H1 (cell line): ENCODE data around the gene KCNT1. TPM values are rescaled to one million over a fixed set of nuclear protein-coding genes. Genes with fewer than 3 reads are reported as not detected.

Source experiments
- CTCF ChIA-PET: fragments of 300-600 bp; sonication (Branson Sonifier 250); formaldehyde crosslinking; loops from one replicate; lab custom pipeline; 2021; ENCODE audit not compliant: partially characterized antibody; lab: Charles Lee
- POLR2A ChIA-PET: fragments of 300-600 bp; sonication (Branson Sonifier 250); formaldehyde crosslinking; loops from one replicate; lab custom pipeline; 2021; ENCODE audit warnings: inconsistent platforms; ENCODE audit not compliant: partially characterized antibody; lab: Charles Lee
- DNase-seq, 2 experiments: peaks; one replicate each; pipeline versions ENCODE4 v3.0.0 to v3.0.0-alpha.2; 2010 to 2022; ENCODE audit warnings: low spot score in 2 of 2, low read depth in 1 of 2, mixed read lengths in 1 of 2
- FAIRE-seq: peaks from 2 replicates; lab custom pipeline; 2011; peaks lifted over from hg19 to GRCh38; lab: Jason Lieb, UNC
- H2AFZ ChIP-seq: 2 replicates; pipeline ENCODE4 v1.8.1; 2012; ENCODE audit warnings: low read length, inconsistent platforms
- H2AK5ac ChIP-seq: 2 replicates; pipeline ENCODE4 v1.6.1; 2013; ENCODE audit warnings: low read depth, low read length
- H2BK120ac ChIP-seq: replicated peaks from 2 replicates; pipeline ENCODE3; 2013; ENCODE audit warnings: low read depth, low read length, inconsistent platforms
- H2BK12ac ChIP-seq: 2 replicates; pipeline ENCODE4 v1.6.1; 2013; ENCODE audit warnings: low read depth, low read length
- H2BK15ac ChIP-seq: 2 replicates; pipeline ENCODE4 v1.6.1; 2013; ENCODE audit warnings: low read length
- H2BK20ac ChIP-seq: 2 replicates; pipeline ENCODE4 v1.6.1; 2013; ENCODE audit warnings: low read length
- H2BK5ac ChIP-seq: 2 replicates; pipeline ENCODE4 v1.6.1; 2013; ENCODE audit warnings: low read depth, low read length
- H3K14ac ChIP-seq: 2 replicates; pipeline ENCODE4 v1.6.1; 2013; ENCODE audit warnings: inconsistent platforms; ENCODE audit not compliant: insufficient read length
- H3K18ac ChIP-seq: 2 replicates; pipeline ENCODE4 v1.6.1; 2013; ENCODE audit warnings: low read length; ENCODE audit errors: extremely low read depth
- H3K23ac ChIP-seq: 2 replicates; pipeline ENCODE4 v1.6.1; 2013; ENCODE audit warnings: inconsistent platforms; ENCODE audit not compliant: insufficient read length
- H3K23me2 ChIP-seq: 2 replicates; pipeline ENCODE4 v1.6.1; 2013; ENCODE audit warnings: low read depth, low read length
- H3K27ac ChIP-seq: 2 replicates; pipeline ENCODE4 v1.6.1; 2011; ENCODE audit warnings: low read depth, low read length, inconsistent platforms
- H3K27me3 ChIP-seq, 4 experiments: replicated peaks in 1 of 4; 1 replicate in 1 of 4; 2 replicates in 3 of 4; pipeline versions ENCODE4 v1.6.1 to v1.8.1; 2011 to 2013; ENCODE audit warnings: low read length in 3 of 4, mild to moderate bottlenecking in 3 of 4, inconsistent platforms in 2 of 4, mixed read lengths in 2 of 4, moderate library complexity in 1 of 4; ENCODE audit not compliant: control insufficient read depth in 3 of 4, insufficient read depth in 3 of 4; ENCODE audit errors: extremely low read depth in 1 of 4
- H3K36me3 ChIP-seq, 4 experiments: 2 replicates each; pipeline versions ENCODE4 v1.6.1 to v1.8.1; 2011 to 2013; ENCODE audit warnings: mild to moderate bottlenecking in 4 of 4, low read length in 3 of 4, moderate library complexity in 2 of 4, control low read depth in 1 of 4, inconsistent platforms in 1 of 4; ENCODE audit not compliant: insufficient read depth in 4 of 4, control insufficient read depth in 2 of 4
- H3K4ac ChIP-seq: replicated peaks from 2 replicates; pipeline ENCODE3; 2013; ENCODE audit warnings: low read length, low read depth, mixed read lengths, inconsistent platforms; ENCODE audit not compliant: insufficient read length
- H3K4me1 ChIP-seq, 4 experiments: replicated peaks in 1 of 4; 1 replicate in 1 of 4; 2 replicates in 3 of 4; pipeline versions ENCODE4 v1.6.1 to v1.8.1; 2011 to 2013; ENCODE audit warnings: low read length in 3 of 4, inconsistent platforms in 2 of 4, mixed read lengths in 1 of 4; ENCODE audit not compliant: insufficient read depth in 4 of 4, control insufficient read depth in 3 of 4
- H3K4me2 ChIP-seq, 2 experiments: 2 replicates each; pipeline versions ENCODE4 v1.6.1 to v1.8.1; 2011 to 2013; ENCODE audit warnings: low read depth in 2 of 2, low read length in 2 of 2, control low read depth in 1 of 2, inconsistent platforms in 1 of 2, mild to moderate bottlenecking in 1 of 2; ENCODE audit not compliant: insufficient read depth in 1 of 2
- H3K4me3 ChIP-seq, 4 experiments: fragments of 200-600, 300-600 bp in 1 of 4; sonication (generic), shearing (Covaris generic), sonication (Bioruptor Twin) in 1 of 4; 2 replicates each; pipeline versions ENCODE4 v1.5.1 to v1.8.1; 2011 to 2016; ENCODE audit warnings: low read length in 4 of 4, low read depth in 3 of 4, control low read depth in 2 of 4, inconsistent platforms in 2 of 4, mild to moderate bottlenecking in 2 of 4, mixed read lengths in 1 of 4, moderate library complexity in 1 of 4; ENCODE audit not compliant: insufficient read depth in 2 of 4; ENCODE audit errors: extremely low read depth in 1 of 4
- H3K56ac ChIP-seq: replicated peaks from 2 replicates; pipeline ENCODE3; 2013; ENCODE audit warnings: low read depth, mild to moderate bottlenecking, mixed read lengths, low read length, inconsistent platforms; ENCODE audit not compliant: insufficient read length
- H3K79me1 ChIP-seq: 2 replicates; pipeline ENCODE4 v1.6.1; 2013; ENCODE audit warnings: low read depth, low read length, control low read depth
- H3K79me2 ChIP-seq, 2 experiments: 2 replicates each; pipeline versions ENCODE4 v1.6.1 to v1.8.1; 2012 to 2013; ENCODE audit warnings: low read length in 2 of 2, mild to moderate bottlenecking in 2 of 2, inconsistent platforms in 1 of 2; ENCODE audit not compliant: insufficient read depth in 2 of 2, control insufficient read depth in 1 of 2
- H3K9ac ChIP-seq, 4 experiments: replicated peaks in 1 of 4; 1 replicate in 1 of 4; 2 replicates in 3 of 4; pipeline versions ENCODE4 v1.6.1 to v1.8.1; 2011 to 2013; ENCODE audit warnings: low read depth in 3 of 4, low read length in 3 of 4, control low read depth in 2 of 4, mild to moderate bottlenecking in 2 of 4, moderate library complexity in 2 of 4, inconsistent platforms in 1 of 4; ENCODE audit errors: extremely low read depth in 1 of 4
- H3K9me3 ChIP-seq, 2 experiments: 2 replicates each; pipeline versions ENCODE4 v1.6.1 to v1.8.1; 2012 to 2013; ENCODE audit warnings: mild to moderate bottlenecking in 2 of 2, moderate library complexity in 2 of 2, control low read depth in 1 of 2, inconsistent platforms in 1 of 2, low read depth in 1 of 2, low read length in 1 of 2, mixed read lengths in 1 of 2; ENCODE audit not compliant: insufficient read depth in 2 of 2
- H4K20me1 ChIP-seq, 2 experiments: replicated peaks in 1 of 2; 2 replicates each; pipeline versions ENCODE3 to v1.8.1; 2011 to 2013; ENCODE audit warnings: inconsistent platforms in 2 of 2, low read length in 2 of 2, mild to moderate bottlenecking in 1 of 2; ENCODE audit not compliant: insufficient read depth in 2 of 2, control insufficient read depth in 1 of 2
- H4K5ac ChIP-seq: 2 replicates; pipeline ENCODE4 v1.6.1; 2013; ENCODE audit warnings: low read length, low read depth, mixed read lengths, inconsistent platforms; ENCODE audit not compliant: insufficient read length
- H4K8ac ChIP-seq: 2 replicates; pipeline ENCODE4 v1.8.0; 2013; ENCODE audit warnings: mild to moderate bottlenecking, moderate library complexity, low read length, inconsistent platforms; ENCODE audit not compliant: insufficient read depth; ENCODE audit errors: extremely low read depth
- H4K91ac ChIP-seq: replicated peaks from 2 replicates; pipeline ENCODE3; 2013; ENCODE audit warnings: low read length, mixed read lengths, inconsistent platforms; ENCODE audit not compliant: insufficient read length
- E2F6 ChIP-seq: IDR thresholded peaks from 2 replicates; pipeline ENCODE4 v1.6.1; 2012; ENCODE audit warnings: inconsistent platforms
- MAFK ChIP-seq: IDR thresholded peaks from 2 replicates; pipeline ENCODE4 v1.6.1; 2012; ENCODE audit warnings: low read depth, mild to moderate bottlenecking, improper control_type of control experiment, low read length
- RAD21 ChIP-seq, 2 experiments: IDR thresholded peaks in 1 of 2; conservative IDR thresholded peaks in 1 of 2; 2 replicates each; pipeline ENCODE4 v1.6.1; 2011; ENCODE audit warnings: low read depth in 2 of 2, low read length in 2 of 2, improper control_type of control experiment in 1 of 2, inconsistent platforms in 1 of 2, mild to moderate bottlenecking in 1 of 2, moderate library complexity in 1 of 2
- SAP30 ChIP-seq: fragments of 300-600 bp; sonication (generic); IDR thresholded peaks from 2 replicates; pipeline ENCODE4 v1.7.1; 2012; ENCODE audit warnings: low read length, moderate library complexity, mild to moderate bottlenecking, inconsistent platforms; ENCODE audit not compliant: insufficient read depth, insufficient replicate concordance
- TAF7 ChIP-seq: optimal IDR thresholded peaks from 2 replicates; pipeline ENCODE3; 2011; ENCODE audit warnings: low read depth, mild to moderate bottlenecking, inconsistent platforms, low read length, moderate library complexity, borderline replicate concordance
- TEAD4 ChIP-seq: IDR thresholded peaks from 2 replicates; pipeline ENCODE4 v1.6.1; 2012; ENCODE audit warnings: low read depth, low read length, inconsistent platforms, mixed read lengths
- WGBS, 2 experiments: shearing (Covaris generic) in 1 of 2; methylation state at CpG; one replicate each; pipeline versions ENCODE4 v1.1.6 to v1.1.7; 2013 to 2015; ENCODE audit warnings: low lambda C conversion rate in 2 of 2, mixed read lengths in 2 of 2, inconsistent platforms in 1 of 2, low coverage in 1 of 2, missing lambda C conversion rate in 1 of 2; ENCODE audit not compliant: insufficient replicate concordance in 2 of 2, insufficient coverage in 1 of 2, insufficient read length in 1 of 2; ENCODE audit errors: extremely low coverage in 1 of 2, missing lambda C conversion rate in 1 of 2; 5-methylcytosine and 5-hydroxymethylcytosine counted together
- polyA plus RNA-seq, 7 experiments: library from polyadenylated mRNA; depleted of rRNA in 3 of 7; stranded (reverse) in 5 of 7; unstranded in 2 of 7; fragments of >200 nt in 5 of 7; fragments of 200-250 nt in 2 of 7; gene quantifications; 1 replicate in 5 of 7; 2 replicates in 1 of 7; 4 replicates in 1 of 7; pipeline versions ENCODE4 v1.2.1 to v1.2.3, GENCODE V29; 2011 to 2013; ENCODE audit warnings: missing spikeins in 2 of 7, mixed read lengths in 2 of 7
- total RNA-seq: library from RNA; stranded (reverse); fragmentation: NEBNext Ultra II Directional; extraction: Animal tissue kit (Norgen Biotek cat#: 25700); gene quantifications from 2 replicates; pipeline ENCODE4 v1.2.1, GENCODE V29; 2021

KCNT1 gene
- total and polyA plus RNA-seq, 2 of the 8 experiments (the other 6 are each of a cell fraction or from before 2014, with no cell fraction given) = 0.13 to 0.20 TPM

GRCh38 chr9:135828656-135829055, 126.7 kb downstream of the KCNT1 start:
- FAIRE-seq = no peak
- no peak overlapping the region for H4K8ac ChIP-seq

More at GRCh38 chr9:135828656-135829055, 126.7 kb downstream of the KCNT1 start:
- H2BK20ac ChIP-seq = no peak overlapping the region
- H3K23me2 ChIP-seq = no peaks in the 10 kb centered on the region
- no peak overlapping the region for H2AK5ac ChIP-seq
- H3K9ac ChIP-seq = no peak overlapping the region
- no peak overlapping the region for H3K56ac ChIP-seq
- no peak overlapping the region for H3K14ac ChIP-seq
- H3K4me2 ChIP-seq = no peak overlapping the region
- WGBS, 2 experiments = 90% methylated on average over 5 of the region's 5 CpGs; no CpG with 5 or more reads in 1 of the 2 experiments
- peaks cover 8% of the 10 kb centered on the region; the same call in 1 of the 2 replicates for H3K79me1 ChIP-seq
- H4K5ac ChIP-seq = no peak overlapping the region
- no peak overlapping the region for H4K91ac ChIP-seq
- ChIA-PET CTCF (interaction anchor here (0.7 to 1.4 kb wide), 2 partner anchors 226 to 301 kb away, joined by 3 to 4 read pairs; no protein-coding TSS in a partner anchor), POLR2A (no interaction called here)
- H3K9me3 ChIP-seq = no peaks in the 10 kb centered on the region
- H2BK5ac ChIP-seq = no peak overlapping the region
- H3K79me2 ChIP-seq = peaks cover 0 to 64% of the 10 kb centered on the region in 2 experiments; a peak in 2 of 4 replicates
- TF ChIP-seq RAD21 (IDR thresholded peaks at IDR 0.05 in 1 of 2, conservative IDR thresholded peaks at IDR 0.05 in 1 of 2; ENCODE audit: low read depth in 2 of 2, low read length in 2 of 2) (no peak), MAFK (no peak), TEAD4 (no peak), E2F6 (no peak), SAP30 (no peak), TAF7 (no peak)
- no peak overlapping the region for H3K4me3 ChIP-seq
- no peak overlapping the region for H3K27ac ChIP-seq
- no peaks in the 10 kb centered on the region for H3K4me1 ChIP-seq
- H3K36me3 ChIP-seq = peaks cover 5 to 9% (median 8%) of the 10 kb centered on the region in 4 experiments
- no peak overlapping the region for H2BK12ac ChIP-seq
- H2AFZ ChIP-seq = no peak overlapping the region
- H2BK120ac ChIP-seq = no peak overlapping the region
- no peak overlapping the region for H3K23ac ChIP-seq
- no peaks in the 10 kb centered on the region for H3K27me3 ChIP-seq
- DNase-seq = no peak
- no peak overlapping the region for H3K4ac ChIP-seq
- peaks cover 0 to 9% of the 10 kb centered on the region in 2 experiments for H4K20me1 ChIP-seq
- H2BK15ac ChIP-seq = no peak overlapping the region
- H3K18ac ChIP-seq = peak overlapping the region; percentile 19; the same call in 1 of the 2 replicates
